LNCaP clone FGC (cell line): ENCODE results near the gene C2CD3.

ENCODE experiments used
- DNase-seq: peaks from one replicate; pipeline ENCODE4 v3.0.0-alpha.2; 2011; ENCODE audit warnings: low read depth
- H3K4me3 ChIP-seq: 2 replicates; pipeline ENCODE4 v1.5.1; 2011; ENCODE audit warnings: mild to moderate bottlenecking, low read depth, low read length, control low read depth
- CTCF ChIP-seq: IDR thresholded peaks from 2 replicates; pipeline ENCODE4 v1.5.1; 2012; ENCODE audit warnings: mild to moderate bottlenecking; ENCODE audit not compliant: control insufficient read depth, insufficient read depth; ENCODE audit errors: extremely low read depth

C2CD3 gene

GRCh38 chr11:74055938-74056337 is 114.9 kb downstream of the C2CD3 start:
- no peak overlapping the region for H3K4me3 ChIP-seq
- TF ChIP-seq CTCF, result no peak
- DNase-seq, result no peak

- TF ChIP-seq CTCF, result no peak
- no peak for DNase-seq
- no peak overlapping the region for H3K4me3 ChIP-seq
These were observed 120.3 kb downstream of the C2CD3 start for GRCh38 chr11:74050465-74050864.

GRCh38 chr11:74048993-74049392 is 121.8 kb downstream of the C2CD3 start:
- no peak for TF ChIP-seq CTCF
- H3K4me3 ChIP-seq, result no peak overlapping the region
- no peak for DNase-seq

GRCh38 chr11:74044538-74044937 is 126.3 kb downstream of the C2CD3 start:
- TF ChIP-seq CTCF, result no peak
- no peak for DNase-seq
- H3K4me3 ChIP-seq, result no peak overlapping the region

GRCh38 chr11:74043450-74043849 is 127.4 kb downstream of the C2CD3 start:
- no peak for DNase-seq
- no peak for TF ChIP-seq CTCF
- no peak overlapping the region for H3K4me3 ChIP-seq

GRCh38 chr11:74037309-74037708 is 133.5 kb downstream of the C2CD3 start:
- no peak for TF ChIP-seq CTCF
- DNase-seq, result no peak
- H3K4me3 ChIP-seq, result no peak overlapping the region

GRCh38 chr11:74035264-74035663 is 135.5 kb downstream of the C2CD3 start:
- no peak for TF ChIP-seq CTCF
- H3K4me3 ChIP-seq, result no peak overlapping the region
- peak; percentile 95 for DNase-seq
